Non-pigmented ciliary epithelial cell (primary cell): Measurements from ENCODE around the gene ATMIN.

ENCODE experiments used
- DNase-seq: peaks from one replicate; pipeline ENCODE4 v3.0.0-alpha.2; 2010; ENCODE audit warnings: low read depth

Gene ATMIN

DNA sequence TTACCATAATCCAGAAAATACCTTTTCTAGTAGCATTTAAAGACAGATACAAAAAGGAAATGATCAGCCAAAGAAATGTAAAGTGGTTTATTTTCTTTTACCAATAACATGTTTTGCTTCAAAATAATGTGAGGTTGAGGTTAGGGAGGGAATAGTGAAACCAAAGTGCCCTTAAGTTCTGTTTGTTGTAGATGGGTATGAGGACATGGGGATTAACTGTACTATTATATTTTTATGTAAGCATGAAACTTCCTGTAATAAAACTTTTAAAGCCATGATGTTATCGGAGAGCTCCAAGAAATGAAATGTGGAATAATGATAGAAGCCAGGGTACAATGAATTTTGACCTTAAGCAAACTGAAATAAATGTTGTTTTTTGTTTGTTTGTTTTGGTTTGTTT, 31.5 kb downstream of the ATMIN start:
- no peak for DNase-seq

DNA sequence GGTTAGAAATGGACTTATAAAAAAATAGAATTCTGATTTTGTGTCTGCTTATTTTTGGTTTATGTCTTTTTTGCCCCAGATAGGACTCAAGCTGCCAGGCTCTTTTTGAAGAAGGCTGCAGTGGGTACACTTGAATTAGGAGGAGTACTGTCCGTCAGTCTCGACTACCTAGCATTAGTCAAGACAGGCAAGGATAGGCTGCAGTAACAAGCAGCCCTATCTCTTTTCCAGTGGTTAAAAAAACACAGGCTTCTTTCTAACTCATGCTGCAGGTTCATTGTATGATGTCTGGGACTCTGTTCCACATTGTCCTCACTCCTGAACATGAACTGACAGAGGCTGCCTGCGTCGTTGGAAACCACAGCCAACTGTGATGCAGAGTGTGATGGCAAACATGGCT, 33.4 kb downstream of the ATMIN start:
- DNase-seq: no peak

DNA sequence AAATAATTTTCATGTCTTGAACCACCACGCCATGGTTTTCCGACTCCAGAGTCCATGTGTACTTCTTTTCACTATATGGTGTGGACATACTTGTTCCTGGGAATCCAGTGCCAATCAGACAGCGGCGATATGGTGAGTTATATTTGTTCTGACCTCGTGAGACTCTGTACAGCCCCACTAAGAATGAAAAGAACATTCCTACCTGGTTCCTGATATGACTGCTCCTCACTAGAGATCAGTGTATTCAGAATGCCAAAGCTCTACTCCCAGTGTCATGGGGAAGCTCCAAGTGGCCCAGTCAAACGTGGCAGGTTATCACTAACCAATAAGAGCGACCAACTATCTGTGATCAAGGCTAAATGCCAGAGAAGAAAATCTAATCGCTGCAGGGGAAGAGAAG, 35.3 kb downstream of the ATMIN start:
- no peak for DNase-seq

DNA sequence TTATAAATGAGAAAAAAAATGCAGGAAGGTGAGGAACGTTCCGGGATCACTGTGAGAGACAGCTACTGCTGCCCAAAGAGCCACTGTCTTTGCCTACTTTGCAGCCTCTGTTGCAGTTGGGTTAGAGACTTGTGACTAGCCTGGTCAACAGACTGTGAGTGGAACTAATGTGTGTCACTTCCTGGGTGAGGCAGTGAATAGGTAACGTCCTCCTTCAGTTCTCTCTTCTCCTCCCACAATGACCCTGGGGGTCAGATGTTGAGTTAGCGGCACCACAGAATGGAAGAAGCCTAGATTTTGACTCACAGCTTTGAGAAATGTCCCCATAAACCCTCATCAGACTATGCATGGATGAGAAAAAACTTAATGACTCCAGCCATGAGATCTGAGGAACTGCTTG, 36.2 kb downstream of the ATMIN start:
- no peak for DNase-seq

DNA sequence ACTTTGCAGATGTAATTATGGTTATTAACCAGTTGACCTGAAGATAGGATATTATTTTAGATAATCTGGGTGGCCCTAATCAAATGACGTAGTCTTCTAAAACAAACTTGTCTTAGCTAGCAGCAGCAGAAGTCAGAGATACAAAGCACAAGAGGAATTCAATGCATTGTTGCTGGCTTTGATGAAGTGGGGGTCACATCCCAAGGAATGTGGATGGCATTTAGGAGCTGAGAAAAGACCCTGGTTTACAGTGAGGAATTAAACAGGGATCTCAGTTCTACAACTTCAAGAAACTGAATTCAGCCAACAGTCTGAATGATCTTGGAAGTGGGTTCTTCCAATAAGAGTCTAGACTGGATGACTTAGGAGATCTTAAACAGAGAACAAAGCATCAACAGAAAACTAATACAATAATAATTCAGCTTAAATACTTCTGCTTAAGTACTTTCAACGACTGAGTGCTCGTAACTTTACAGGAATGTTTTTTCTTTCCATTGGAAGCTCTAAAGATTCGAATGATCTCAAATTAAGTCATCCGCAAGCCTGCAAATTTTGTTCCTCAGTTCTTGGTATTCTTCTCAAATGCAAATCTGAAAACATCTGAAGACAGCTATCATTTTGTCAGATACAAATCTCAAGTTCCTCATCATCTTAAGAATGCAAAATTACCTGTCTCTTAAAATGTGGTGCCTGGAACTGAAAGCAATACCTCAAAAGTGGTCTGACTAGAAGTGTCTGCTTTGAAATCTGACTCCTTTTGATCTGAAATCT, 38.1 kb downstream of the ATMIN start:
- DNase-seq: no peak

DNA sequence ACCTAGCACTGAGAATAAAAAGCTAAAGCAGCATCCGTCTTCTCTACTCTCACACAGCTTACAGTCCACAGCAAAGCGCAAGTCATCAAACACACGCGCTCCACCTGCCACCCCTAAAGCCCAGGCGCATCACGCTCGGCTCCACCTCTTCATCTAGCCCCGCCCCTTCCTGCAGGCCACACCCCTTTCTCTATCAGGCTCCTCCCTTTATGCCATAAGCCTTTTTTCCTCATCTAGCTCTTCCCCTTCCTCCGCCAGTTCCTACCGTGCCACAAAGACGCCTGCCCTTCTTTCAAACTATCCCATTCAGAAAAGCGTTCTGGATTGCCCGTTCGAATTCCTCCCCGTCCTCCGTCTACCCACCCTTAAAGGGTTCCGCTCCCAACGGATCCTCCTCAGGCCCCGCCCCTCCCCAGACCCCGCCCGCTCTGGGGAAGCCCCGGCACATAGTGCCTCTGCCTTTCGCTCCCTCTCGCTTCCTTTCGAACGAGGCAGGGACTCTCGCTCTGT, 41.0 kb downstream of the ATMIN start:
- DNase-seq: peak; percentile 41

DNA sequence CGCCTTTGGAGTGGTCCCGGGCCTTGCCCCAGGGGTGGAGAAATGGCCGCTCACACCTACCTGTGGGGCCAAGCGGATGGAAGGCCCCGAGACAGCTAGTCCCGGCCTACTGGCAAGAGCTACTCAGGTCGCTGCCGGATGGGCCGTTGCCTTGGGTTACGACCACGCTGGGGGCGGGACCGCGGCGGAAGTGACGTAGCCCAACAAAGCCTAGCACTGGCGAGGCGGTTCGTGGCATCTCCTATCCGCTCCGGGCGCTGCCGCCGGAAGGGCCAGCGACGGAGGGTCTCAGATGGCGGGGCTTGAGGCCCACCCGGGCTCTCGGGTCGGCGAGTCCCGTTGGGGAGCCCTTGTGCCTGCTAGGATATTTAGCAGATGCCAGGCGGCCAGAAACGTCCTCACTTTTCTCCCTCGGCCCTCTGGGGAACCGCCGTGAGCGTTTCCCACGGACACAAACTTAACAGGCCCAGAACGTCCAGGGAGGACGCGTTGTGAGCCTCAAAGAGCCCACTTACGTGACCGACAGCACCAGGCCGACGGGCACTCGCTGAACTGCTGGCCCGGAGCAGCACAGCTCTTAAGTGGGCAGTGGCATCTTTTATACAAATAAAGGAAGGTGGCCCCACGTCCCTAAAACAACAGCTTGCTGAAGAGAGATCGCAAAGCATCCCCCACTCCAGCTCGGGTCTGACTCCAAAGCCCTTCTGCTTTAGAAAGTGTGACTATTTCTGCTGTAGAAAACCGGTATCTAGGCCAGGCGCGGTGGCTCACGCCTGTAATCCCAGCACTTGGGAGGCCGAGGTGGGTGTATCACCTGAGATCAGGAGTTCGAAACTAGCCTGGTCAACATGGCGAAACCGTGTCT, 41.7 kb downstream of the ATMIN start, which contains the start of gene C16orf46:
C16orf46 (minus strand) TSS at position 163 of the 865 bp plus-strand sequence. CDS start 13,283 bp downstream, outside the sequence.
- peak; percentile 76 for DNase-seq

DNA sequence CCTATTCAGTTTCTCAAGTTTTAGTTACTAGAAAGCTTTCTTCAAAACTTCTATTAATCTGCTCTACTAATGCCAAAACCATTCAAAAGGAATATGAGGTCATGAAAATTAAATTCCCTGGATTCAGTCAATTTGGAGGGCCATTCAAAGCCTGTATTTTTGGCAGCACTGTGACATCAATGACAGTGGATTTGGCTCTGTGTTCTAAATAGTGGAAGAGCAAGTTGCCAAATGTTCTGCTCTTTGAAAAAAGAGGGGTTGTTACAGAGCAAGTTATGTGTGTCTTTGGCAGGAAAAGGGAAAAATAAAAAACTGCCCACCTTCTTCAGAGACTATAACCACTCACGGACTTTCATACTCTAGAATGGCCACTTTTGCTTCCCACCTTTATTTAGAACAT, 44.6 kb downstream of the ATMIN start:
- DNase-seq: no peak

DNA sequence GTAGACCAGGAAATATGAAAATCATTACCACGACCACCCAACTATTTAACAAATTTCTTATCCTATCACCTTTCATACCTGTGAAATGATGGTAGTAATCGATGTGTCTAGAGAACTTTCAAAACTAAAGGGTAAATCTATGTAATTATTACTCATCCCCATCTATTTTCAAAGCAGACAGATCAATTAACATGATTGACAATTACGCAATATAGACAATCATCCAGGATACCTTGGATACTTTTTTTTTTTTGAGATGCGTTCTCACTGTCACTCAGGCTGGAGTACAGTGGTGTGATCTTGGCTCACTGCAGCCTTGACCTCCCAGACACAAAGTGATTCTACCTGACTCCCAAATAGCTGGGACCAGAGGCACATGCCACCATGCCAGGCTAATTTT, 45.4 kb downstream of the ATMIN start:
- no peak for DNase-seq

DNA sequence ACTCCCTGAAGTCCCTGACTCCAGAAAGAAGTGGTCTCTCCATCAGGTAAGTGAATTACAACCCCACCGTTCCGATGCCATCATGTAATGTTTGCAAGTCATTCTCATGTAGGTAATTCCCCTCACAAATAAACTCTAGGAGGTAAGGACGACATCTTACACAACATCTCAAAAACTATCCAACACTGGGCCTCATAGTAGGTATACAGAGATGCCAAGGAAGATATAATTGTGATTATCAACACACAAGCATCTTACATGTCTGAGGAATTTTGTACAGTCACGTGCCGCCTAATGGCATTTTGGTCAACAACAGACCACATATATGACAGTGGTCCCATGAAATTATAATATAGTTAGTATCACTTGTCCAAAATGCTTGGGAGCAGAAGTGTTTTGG, 53.2 kb downstream of the ATMIN start:
- no peak for DNase-seq

DNA sequence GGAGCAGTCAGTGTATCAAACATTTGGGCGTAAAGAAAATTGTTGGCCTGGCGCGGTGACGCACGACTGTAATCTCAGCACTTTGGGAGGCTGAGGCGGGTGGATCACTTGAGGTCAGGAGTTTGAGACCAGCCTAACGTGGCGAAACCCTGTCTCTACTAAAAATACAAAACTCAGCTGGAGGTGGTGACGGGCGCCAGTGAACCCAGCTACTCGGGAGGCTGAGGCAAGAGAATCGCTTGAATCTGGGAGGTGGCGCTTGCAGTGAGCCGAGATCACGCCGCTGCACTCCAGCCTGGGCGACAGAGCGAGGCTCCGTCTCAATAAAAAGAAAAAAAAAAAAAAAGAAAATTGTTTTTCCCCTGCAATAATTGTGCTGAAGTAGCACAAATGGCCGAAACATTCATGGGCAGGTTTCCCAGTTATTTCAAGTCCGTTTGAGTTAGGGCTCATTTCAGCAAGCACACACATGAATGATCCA, 59.2 kb downstream of the ATMIN start:
- DNase-seq: no peak

DNA sequence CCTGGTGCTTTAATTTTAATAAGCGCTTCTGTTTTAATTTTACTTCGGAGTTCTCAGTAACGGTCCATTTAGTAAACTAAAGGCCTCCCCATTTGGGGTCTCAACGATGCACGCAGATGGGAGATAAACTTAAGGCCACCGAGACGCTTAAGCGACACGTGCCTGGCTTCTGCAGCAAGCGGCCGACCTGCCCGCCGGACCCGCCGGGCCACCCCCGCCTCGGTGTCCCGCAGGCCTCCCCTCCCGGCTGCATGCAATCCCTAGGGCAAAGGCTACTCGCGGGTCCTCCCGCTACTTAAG, 60.0 kb downstream of the ATMIN start:
- no peak for DNase-seq

DNA sequence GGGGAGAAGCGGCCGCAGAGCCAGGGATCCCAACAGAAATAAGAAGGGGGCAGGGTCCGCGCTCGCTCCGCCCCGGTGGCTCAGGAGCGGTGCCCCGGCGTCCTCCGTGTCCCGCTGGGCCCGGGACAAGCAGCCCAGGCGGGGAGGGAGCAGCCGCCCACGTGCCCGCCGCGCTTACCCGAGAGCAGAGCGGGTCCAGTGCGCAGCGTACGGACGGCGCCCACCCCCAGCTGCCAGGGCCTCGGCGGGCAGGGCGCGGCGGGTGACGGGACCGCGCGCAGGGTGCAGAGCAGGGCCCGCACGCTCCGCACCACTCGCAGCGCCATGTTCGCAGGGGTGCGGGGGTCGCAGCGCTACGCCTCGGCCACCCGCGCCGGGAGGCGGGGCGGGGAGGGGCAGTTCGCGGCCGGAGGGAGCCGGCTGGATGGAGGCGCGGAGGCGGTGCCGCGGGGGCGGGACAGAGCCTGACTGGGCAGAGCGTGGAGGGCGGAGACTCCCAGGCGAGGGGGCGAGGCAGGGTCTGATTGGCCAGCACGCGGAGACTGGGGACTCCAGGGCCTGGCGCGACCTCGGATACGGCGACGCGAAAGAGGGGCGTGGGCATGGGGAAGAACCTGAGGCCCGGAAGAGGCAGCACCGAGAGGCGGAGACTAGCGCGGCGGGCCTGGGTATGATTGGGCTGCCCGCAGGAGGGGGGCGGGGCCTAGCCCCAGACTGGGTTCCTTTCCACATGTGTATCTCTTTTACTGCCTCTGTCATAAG, 60.5 kb downstream of the ATMIN start, which contains the start of gene GCSH:
GCSH (minus strand) TSS at position 443 of the 762 bp plus-strand sequence; CDS start at position 326, 117 bp downstream.
- peak; percentile 94 for DNase-seq

DNA sequence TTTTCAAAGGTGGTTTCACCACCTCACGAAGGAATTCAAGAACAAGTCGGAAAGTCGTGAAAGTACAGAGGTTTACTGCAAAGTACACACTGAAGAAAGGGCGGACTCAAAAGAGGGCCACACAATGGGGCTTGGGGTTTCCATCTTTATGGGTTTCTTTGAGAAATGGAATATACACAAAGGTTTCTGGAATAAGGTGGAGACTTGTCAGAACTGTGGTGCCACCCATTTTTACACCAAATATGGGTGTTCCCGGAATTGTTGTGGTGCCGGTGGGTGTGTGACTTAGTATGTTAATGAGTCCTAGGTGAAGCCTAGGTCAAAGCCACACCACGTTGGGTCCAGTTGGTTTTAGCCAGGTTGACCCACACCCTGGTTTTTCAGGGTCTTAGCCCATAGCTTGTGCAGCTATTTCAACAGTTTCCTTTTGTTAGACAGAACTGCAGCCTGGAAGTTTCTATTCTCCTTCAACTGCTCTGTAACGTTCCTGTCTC, 61.1 kb downstream of the ATMIN start:
- DNase-seq: no peak
